GF-D8 (cell line): Measurements from ENCODE around the gene PSTPIP1.

Source experiments
- DNase-seq: peaks from one replicate; lab custom pipeline; 2025; lab: John Stamatoyannopoulos, UW

PSTPIP1 gene

GRCh38 chr15:77019521-77020331 lies 24.8 kb downstream of the PSTPIP1 start:
- no peak for DNase-seq

DNA sequence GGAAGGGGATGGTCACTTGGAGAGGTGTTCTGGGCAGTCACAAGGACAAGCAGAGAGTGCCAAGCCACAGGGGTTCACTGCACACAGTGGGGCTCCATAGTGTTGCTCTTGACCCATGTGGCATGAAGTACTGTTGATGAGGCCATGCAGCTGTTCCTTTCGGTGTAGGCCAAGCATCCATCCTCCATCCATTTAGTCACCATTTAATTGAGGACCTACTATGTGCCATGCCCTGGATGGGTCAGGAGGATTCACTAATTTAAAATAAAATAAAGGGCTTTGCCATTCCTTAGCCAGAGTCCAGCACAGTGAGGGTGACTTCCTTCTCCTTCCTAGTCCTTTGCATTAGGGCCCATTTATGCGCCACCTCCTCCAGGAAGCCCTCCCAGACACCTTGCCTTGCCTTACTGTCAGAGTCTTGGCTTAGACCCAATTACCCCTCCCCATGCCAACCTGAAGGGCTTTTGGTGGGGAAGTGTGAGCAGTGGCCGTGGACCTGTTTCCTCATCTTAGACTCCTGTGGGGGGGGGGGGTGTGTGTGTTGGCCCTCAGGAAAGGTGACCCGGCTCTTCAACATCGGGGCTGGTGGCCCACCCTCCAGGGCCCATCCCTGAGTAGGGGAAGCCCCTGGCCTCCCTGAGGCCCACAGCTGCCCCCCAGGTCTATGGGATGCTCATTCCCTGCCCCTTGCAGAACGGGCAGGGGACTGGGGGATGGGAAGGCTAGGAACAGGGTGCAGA lies 25.6 kb downstream of the PSTPIP1 start:
- DNase-seq, result no peak

- DNase-seq, result no peak
Measured at GRCh38 chr15:77021088-77021481, 26.2 kb downstream of the PSTPIP1 start.

DNA sequence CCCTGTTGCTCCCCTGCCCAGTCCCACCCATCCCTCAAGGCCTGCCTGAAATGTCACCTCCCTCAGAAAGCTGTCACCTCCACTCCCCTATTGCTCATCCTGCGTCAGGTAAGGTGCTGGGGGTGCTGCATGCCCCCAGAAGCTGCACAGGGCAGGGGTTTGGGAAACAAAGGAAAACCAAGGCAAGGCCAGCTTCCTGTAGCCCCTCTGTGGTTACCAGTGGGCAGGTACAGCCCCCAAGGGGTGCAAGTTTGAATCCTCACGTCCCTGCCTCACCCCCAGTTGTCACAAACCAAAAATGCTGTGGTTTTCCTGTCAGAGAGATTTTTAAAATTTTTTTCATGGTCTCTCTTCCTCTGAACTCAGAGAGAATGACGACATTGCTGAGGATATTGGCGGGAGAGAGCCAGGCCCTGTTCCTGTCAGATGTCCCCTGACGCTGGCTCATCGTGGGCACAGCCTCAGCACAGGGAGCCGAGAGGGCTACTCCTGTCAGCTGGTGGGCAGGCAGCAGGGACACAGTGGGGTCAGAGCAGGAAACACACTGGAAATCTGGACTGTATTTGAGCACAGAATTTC lies 27.0 kb downstream of the PSTPIP1 start:
- DNase-seq, result no peak

- no peak for DNase-seq
Measured at GRCh38 chr15:77022646-77023575, 28.0 kb downstream of the PSTPIP1 start.

DNA sequence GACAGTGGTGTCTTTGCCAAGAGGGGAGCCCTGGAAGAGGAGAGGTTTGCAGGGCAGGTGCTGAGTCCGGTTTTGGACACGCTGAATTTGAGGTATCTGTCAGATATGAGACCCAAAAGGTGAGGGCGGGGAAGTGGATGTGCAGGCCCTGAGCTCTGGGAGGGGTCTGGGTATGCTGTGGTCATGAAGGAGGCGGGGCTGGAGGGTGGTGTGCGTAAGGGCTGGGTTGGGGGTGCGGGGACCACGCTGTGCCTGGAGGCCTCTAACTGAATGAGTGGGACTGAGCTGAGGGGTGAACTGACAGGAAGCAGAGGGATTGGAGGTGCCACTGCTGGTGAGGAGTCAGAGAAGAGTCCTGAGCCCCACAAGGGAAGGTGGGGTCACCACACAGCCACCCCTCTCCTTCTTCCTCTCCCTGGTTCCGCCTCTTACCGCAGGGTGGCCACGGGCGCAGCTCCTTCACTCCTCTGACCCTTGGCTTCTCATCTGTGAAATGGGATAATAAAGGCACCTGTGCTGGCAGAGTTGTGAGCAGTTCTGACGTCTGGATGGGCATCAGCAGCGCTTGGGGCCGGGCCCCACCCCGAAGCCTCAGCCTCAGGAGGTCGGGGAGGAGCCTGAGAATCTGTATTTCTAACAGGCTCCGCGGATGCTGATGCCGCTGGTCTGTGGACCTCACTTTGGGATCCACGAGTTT lies 28.8 kb downstream of the PSTPIP1 start:
- DNase-seq, result no peak

DNA sequence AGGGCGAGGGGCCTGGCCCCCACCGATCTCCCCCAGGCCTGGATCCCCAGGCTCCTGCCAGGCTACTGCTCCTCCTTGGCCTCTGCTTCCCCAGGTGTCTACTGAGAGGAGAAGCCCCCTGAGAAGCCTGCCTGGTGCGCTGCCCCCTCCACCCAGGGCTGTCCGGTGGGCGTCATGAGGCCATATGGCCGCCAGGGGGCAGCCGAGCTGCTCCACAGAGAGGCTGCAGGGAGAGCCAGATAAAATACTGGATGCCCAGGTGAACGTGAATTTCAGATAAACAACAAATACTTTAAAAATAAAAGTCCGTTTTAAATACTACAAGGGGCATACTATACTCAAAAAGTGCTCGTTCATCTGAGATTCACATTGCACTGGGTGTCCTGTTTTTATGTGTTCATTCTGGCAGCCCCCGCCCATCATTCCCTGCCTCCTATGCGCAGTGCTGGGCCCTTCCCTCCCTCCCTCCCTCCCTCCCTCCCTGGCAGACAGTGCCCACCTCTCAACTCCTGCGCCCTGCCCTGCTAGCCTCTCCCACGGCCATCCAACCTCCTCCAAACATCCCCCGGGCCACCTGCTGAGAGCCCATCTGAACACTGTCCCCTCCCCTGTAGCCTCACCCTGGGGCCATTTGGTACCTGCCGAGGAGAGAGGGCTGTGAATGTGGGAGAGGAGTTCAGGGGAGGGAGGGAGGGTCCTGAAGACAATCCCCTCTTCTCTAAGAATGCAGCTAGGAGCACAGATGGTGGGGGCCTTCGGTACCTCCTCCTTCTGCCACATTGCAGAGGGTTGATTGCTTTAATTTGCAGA lies 29.6 kb downstream of the PSTPIP1 start:
- no peak for DNase-seq

DNA sequence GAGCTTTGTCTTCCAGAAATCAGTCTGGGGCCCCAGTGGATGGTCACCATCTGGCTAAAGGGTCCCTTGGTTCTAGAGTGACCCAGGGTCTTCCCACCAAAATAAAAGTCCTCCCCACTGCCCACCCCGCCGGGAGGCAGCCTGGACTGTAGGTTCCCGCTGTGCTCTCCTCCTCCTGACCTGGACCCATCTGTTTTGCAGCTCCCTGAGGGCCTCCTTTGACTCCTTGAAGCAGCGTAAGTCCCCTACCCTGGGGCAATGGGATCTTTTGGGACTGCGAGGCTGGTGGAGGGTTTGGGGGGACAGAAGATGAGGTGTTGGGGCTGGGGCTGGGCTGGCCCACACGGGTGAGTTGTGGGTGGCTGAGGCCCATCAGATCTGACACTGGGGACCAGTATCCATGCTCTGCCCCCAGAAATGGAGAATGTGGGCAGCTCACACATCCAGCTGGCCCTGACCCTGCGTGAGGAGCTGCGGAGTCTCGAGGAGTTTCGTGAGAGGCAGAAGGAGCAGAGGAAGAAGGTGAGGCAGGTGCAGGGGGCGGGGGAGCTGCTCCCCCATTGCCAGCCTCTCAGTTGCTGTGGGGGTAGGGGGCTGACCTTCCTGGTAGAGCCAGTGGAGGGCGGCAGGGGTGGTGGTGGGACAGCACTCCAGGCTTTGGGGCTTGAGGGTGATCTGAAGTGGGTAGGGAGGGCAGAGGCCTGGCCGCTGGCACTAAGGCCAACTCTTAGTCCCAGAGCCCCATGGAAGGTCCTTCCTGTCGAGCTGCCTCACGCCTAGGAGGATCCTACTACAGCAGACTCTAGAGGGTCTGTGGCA lies 30.4 kb downstream of the PSTPIP1 start:
- no peak for DNase-seq

- no peak for DNase-seq
Measured at GRCh38 chr15:77025941-77026411, 31.1 kb downstream of the PSTPIP1 start.

DNA sequence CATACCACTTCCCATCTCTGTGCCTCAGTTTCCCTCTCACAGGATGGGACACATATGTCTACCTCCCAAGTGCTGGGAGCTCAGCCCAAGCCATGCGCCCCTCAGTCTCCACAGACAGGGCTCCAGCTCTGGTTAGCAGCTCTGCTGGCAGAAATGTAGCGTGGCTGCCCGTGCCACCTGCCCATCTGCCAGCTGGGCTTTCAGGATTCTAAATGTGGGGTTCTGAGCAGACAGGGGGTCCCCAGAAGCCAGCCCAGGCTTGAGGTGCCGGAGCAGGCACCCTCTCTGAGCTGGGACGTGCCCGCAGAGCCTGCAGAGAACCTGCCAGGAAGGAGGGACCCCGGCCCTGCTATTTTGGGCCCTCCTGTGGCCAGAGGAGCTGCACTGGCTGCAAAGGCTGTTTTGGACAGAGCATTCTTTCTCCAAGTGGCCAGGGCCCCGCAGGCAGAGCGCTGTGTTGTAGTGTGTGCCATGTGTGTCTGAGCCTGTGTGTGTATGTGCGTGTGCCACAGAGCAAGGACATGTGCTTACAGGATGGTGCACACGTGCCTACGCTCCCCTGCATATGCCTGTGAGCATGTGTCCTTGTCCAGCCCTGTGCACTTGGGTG lies 31.7 kb downstream of the PSTPIP1 start:
- no peak for DNase-seq

DNA sequence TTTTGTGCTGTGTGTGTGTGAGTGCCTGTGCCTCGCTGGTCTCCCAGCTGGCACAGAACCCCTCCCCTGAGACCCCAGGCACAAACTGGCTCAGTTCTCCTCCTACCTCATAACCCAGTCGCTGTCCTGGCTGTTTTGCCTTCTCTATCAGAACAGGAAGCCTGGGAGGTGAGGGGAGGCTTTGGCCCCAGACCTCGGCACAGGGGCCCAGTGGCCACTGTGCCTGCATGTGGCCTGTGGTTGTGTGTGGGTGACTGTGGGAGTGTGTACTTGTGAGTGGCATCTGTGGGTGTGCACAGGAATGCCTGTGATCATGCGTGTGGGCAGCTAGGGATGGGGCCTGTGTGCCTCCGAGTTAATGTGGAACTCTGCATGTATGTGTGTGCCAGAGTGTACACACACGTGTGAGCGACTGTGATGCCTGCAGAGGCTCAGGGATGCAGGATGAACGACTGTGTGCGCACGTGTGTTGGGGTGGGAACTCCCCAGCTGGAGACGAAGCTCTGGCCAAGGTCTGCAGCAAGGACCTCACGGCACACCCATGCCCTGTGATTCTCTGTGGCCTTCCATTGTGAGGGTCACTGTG lies 32.3 kb downstream of the PSTPIP1 start:
- no peak for DNase-seq

GRCh38 chr15:77027697-77028450 lies 32.9 kb downstream of the PSTPIP1 start:
- DNase-seq, result no peak

DNA sequence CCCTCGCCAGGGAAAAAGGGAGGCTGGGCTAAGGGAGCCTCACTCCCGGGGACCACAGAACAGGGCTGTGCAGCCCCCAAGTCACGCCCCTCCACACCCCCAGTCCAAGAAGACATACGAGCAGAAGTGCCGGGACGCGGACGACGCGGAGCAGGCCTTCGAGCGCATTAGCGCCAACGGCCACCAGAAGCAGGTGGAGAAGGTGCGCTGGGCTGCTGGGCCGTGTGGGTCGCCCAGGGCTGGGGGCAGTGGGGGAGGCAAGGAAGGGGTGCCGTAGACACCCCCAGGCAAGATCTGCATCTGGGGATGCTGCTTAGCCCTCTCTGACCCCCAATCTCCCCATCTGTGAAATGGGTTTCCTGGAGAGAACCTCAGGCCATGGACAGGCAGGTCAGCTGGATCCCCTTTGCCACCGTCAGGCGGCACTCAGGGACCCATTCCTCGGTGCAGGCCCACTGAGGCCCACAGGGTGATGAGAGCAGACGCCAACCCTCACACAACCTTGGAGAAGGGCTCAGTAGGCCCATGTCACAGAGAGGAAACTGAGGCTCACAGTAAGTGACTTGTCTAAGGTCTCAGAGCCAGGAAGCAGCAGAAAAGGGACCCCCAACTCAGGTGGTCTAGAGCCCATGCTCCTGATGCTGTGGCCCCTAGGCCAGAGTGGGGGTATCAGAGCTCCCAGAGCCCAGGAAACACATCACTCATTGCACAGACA lies 33.7 kb downstream of the PSTPIP1 start:
- DNase-seq, result no peak

GRCh38 chr15:77029166-77030047 lies 34.5 kb downstream of the PSTPIP1 start:
- DNase-seq, result no peak

DNA sequence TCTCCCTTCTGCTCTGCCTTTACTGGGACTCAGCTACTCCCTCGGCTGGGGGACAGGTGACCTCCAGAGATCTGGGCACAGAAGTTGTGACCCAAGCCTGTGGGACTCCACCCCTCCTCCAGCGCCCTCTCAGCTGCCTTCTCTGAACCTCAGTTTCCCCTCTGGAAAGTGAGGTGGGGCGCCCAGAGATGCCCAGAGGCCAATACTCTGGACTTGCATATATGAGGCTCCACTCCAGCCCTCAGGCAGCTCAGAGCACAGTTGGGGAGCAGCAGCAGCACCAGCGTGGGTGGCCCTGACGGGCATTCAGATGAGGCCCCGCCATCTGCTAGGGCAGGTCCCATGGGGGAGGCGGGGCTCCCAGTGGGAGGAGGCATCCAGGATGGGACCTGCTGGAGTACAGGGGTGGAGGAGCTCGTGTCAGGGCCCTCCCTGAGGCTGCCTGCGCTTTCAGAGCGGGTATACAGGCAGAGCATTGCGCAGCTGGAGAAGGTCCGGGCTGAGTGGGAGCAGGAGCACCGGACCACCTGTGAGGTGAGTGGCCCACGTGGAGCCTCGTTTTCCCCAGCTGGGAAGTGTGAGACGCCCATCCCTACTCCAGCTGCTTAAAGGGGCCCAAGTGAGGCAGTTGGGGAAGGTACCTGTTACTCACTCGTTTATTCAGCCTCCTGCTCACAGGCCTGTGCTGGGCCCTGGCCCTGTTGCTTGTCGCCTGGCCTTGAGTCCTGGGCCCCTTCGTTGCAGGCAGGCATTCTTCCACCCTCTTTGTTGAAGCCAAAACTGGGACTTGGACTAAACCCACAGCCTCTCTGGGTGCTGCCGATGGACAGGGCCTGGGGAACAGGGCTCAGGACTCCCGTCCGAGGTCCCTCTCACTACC lies 35.4 kb downstream of the PSTPIP1 start:
- no peak for DNase-seq
